C1 segment of cervical spinal cord (tissue), 14 donors: ENCODE measurements around the gene CTTNBP2NL.
"Not testable (repeated sequence)": the region's sequence is repeated elsewhere in the genome, so short reads cannot be mapped to it uniquely, and the experiment has no call there.

Experiments
- DNase-seq, 14 donors: peaks; one replicate each; lab custom pipeline; 2025; lab: John Stamatoyannopoulos, UW

Gene CTTNBP2NL

GRCh38 chr1:112464501-112464900, 68.5 kb downstream of the CTTNBP2NL start:
- no peak for DNase-seq

- DNase-seq = peak in 2 of 14 donors; percentile 29 to 68
These were observed 69.1 kb downstream of the CTTNBP2NL start for GRCh38 chr1:112465122-112465521.

- peak; percentile 26 to 94 (median 90) for DNase-seq
These were observed 70.2 kb downstream of the CTTNBP2NL start for GRCh38 chr1:112466078-112466660.

- not testable (repeated sequence) for DNase-seq
These were observed 74.3 kb downstream of the CTTNBP2NL start for GRCh38 chr1:112470324-112470723.

- no peak for DNase-seq
These were observed 75.0 kb downstream of the CTTNBP2NL start for GRCh38 chr1:112470966-112471365.

GRCh38 chr1:112472142-112472541, 76.1 kb downstream of the CTTNBP2NL start:
- DNase-seq = no peak

GRCh38 chr1:112477550-112477949, 81.5 kb downstream of the CTTNBP2NL start:
- DNase-seq = no peak

- no peak for DNase-seq
These were observed 82.3 kb downstream of the CTTNBP2NL start for GRCh38 chr1:112478314-112478713.

GRCh38 chr1:112486063-112486462, 90.0 kb downstream of the CTTNBP2NL start:
- DNase-seq = not testable (repeated sequence)

- not testable (repeated sequence) for DNase-seq
These were observed 91.7 kb downstream of the CTTNBP2NL start for GRCh38 chr1:112487686-112488085.

- DNase-seq = no peak
These were observed 92.1 kb downstream of the CTTNBP2NL start for GRCh38 chr1:112488141-112488540.

GRCh38 chr1:112492076-112492475, 96.1 kb downstream of the CTTNBP2NL start:
- DNase-seq = no peak

GRCh38 chr1:112493351-112493750, 97.3 kb downstream of the CTTNBP2NL start:
- no peak for DNase-seq

GRCh38 chr1:112496290-112496689, 100.3 kb downstream of the CTTNBP2NL start:
- no peak for DNase-seq

GRCh38 chr1:112501810-112502641, 106.0 kb downstream of the CTTNBP2NL start:
- DNase-seq = peak in 13 of 14 donors; percentile 16 to 76 (median 56)

- peak in 1 of 14 donors; percentile 75 for DNase-seq
These were observed 106.8 kb downstream of the CTTNBP2NL start for GRCh38 chr1:112502826-112503225.

- no peak for DNase-seq
These were observed 108.1 kb downstream of the CTTNBP2NL start for GRCh38 chr1:112504001-112504660.

GRCh38 chr1:112504661-112505399, 108.8 kb downstream of the CTTNBP2NL start:
- no peak for DNase-seq

- DNase-seq = no peak
These were observed 109.4 kb downstream of the CTTNBP2NL start for GRCh38 chr1:112505400-112505785.

- DNase-seq = no peak
These were observed 109.9 kb downstream of the CTTNBP2NL start for GRCh38 chr1:112505878-112506277.

GRCh38 chr1:112506306-112506705, 110.3 kb downstream of the CTTNBP2NL start:
- no peak for DNase-seq

- no peak for DNase-seq
These were observed 110.7 kb downstream of the CTTNBP2NL start for GRCh38 chr1:112506731-112507130.
